ENCODE data around the gene THSD4. TPM values are rescaled to one million over a fixed set of nuclear protein-coding genes. Genes with fewer than 3 reads are reported as not detected.

THSD4 gene
- total RNA-seq, 6 donors from 2014 or later = 16.8 to 39.7 (median 21.7) TPM

DNA sequence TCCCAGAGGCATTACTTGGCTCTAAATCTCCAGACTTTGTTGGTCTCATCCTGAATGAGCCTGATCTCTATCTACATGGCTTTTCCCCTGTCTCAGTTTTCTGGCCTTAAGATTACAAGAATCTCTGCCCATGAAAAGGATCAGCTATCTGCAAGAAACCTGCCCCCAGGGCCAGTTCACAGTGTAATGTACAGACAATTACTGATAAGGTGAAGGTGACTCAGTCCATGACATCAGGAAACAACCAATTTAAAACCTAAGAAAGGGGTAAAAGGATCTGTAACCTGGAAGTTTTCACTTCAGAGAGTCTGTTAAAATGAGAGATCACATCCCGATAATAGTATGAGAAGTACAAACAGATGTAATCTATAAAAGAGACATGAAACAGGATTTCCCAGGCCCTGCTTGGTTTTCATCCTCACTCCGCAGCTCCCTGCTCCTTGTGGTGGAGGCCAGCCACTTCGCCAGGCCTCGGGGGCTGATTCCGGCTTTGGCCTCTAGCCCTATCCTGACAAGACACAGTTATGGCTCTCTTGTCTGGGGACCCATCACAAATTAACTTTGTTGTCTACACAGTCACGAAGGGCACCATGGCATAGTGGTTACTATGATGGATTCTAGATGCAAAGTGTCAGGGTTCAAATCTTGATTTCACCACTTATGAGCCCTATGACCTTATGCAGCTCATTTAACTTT, 136.9 kb downstream of the THSD4 start:
- Histone ChIP-seq H3K4me1 (no peaks in the 10 kb centered on the region), H3K36me3 (peaks cover 0 to 5% (median 0%) of the 10 kb centered on the region in 4 donors), H3K27ac (no peak overlapping the region), H3K27me3 (no peaks in the 10 kb centered on the region), H3K4me3 (no peak overlapping the region), H3K9me3 (no peaks in the 10 kb centered on the region)
- no peak for TF ChIP-seq EP300 (IDR thresholded peaks at IDR 0.05)
- TF ChIP-seq POLR2A (IDR thresholded peaks at IDR 0.05) = no peak
- no peak for TF ChIP-seq POLR2AphosphoS5 (IDR thresholded peaks at IDR 0.05)
- TF ChIP-seq, protein P1, sequence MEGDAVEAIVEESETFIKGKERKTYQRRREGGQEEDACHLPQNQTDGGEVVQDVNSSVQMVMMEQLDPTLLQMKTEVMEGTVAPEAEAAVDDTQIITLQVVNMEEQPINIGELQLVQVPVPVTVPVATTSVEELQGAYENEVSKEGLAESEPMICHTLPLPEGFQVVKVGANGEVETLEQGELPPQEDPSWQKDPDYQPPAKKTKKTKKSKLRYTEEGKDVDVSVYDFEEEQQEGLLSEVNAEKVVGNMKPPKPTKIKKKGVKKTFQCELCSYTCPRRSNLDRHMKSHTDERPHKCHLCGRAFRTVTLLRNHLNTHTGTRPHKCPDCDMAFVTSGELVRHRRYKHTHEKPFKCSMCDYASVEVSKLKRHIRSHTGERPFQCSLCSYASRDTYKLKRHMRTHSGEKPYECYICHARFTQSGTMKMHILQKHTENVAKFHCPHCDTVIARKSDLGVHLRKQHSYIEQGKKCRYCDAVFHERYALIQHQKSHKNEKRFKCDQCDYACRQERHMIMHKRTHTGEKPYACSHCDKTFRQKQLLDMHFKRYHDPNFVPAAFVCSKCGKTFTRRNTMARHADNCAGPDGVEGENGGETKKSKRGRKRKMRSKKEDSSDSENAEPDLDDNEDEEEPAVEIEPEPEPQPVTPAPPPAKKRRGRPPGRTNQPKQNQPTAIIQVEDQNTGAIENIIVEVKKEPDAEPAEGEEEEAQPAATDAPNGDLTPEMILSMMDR (IDR thresholded peaks at IDR 0.05) = no peak
- 89 to 94% methylated on average over 6 of the region's 6 CpGs for WGBS, 2 donors
- ATAC-seq (ENCODE audit: low FRiP score in 2 of 2) (peak in 1 of 2 donors; percentile 76), DNase-seq (no peak)

- no peak for ATAC-seq (ENCODE audit: low FRiP score in 2 of 2)
- Histone ChIP-seq H3K36me3 (peaks cover 0 to 5% (median 0%) of the 10 kb centered on the region in 4 donors), H3K4me3 (no peak overlapping the region), H3K9me3 (no peaks in the 10 kb centered on the region), H3K4me1 (no peaks in the 10 kb centered on the region), H3K27me3 (no peaks in the 10 kb centered on the region), H3K27ac (no peak overlapping the region)
- WGBS, 2 donors = 93 to 100% methylated on average over 2 to 3 of the region's 3 CpGs
- TF ChIP-seq EP300 (IDR thresholded peaks at IDR 0.05) (no peak), POLR2AphosphoS5 (IDR thresholded peaks at IDR 0.05) (no peak), POLR2A (IDR thresholded peaks at IDR 0.05) (no peak)
- TF ChIP-seq, protein P1 (IDR thresholded peaks at IDR 0.05) = no peak
- DNase-seq = no peak
These were observed 137.4 kb downstream of the THSD4 start for GRCh38 chr15:71252740-71253047.

DNA sequence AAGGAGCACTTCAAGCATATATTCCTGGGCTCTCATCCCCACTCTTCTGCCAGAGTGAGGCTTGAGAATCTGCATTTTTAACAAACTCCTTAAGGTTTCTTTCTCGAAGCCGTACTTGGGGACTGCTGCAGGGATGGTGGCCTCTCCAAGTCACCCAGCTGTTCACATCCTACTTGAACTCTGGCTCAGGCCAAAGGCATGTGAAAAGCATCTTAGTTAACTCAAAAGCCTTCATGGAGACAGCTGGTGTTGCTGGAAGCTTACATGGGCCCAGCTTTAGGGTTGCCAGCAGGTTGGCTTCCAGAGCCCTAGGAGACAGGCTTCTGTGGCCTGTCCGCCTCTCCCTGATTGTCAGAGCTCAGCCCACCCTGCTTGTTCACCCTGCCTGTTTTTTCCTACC, 139.2 kb downstream of the THSD4 start:
- no peak for DNase-seq
- no peak for ATAC-seq (ENCODE audit: low FRiP score in 2 of 2)
- Histone ChIP-seq H3K36me3 (peaks cover 0 to 5% (median 2%) of the 10 kb centered on the region in 4 donors), H3K27ac (no peak overlapping the region), H3K9me3 (no peaks in the 10 kb centered on the region), H3K27me3 (no peaks in the 10 kb centered on the region), H3K4me3 (no peak overlapping the region), H3K4me1 (no peaks in the 10 kb centered on the region)
- WGBS, 2 donors = 77 to 89% methylated on average over 2 to 3 of the region's 3 CpGs
- no peak for TF ChIP-seq POLR2A (IDR thresholded peaks at IDR 0.05)
- no peak for TF ChIP-seq EP300 (IDR thresholded peaks at IDR 0.05)
- TF ChIP-seq POLR2AphosphoS5 (IDR thresholded peaks at IDR 0.05) = no peak
- TF ChIP-seq, protein P1 (IDR thresholded peaks at IDR 0.05) = no peak

GRCh38 chr15:71256934-71257664, 141.8 kb downstream of the THSD4 start:
- Histone ChIP-seq H3K4me1 (no peaks in the 10 kb centered on the region), H3K27me3 (no peaks in the 10 kb centered on the region), H3K9me3 (no peaks in the 10 kb centered on the region), H3K4me3 (no peak overlapping the region), H3K27ac (no peak overlapping the region), H3K36me3 (peaks cover 0 to 5% (median 2%) of the 10 kb centered on the region in 4 donors)
- DNase-seq (no peak), ATAC-seq (ENCODE audit: low FRiP score in 2 of 2) (no peak)
- 82 to 87% methylated on average over 5 of the region's 5 CpGs for WGBS, 2 donors
- TF ChIP-seq POLR2A (IDR thresholded peaks at IDR 0.05) (no peak), EP300 (IDR thresholded peaks at IDR 0.05) (no peak), POLR2AphosphoS5 (IDR thresholded peaks at IDR 0.05) (no peak)
- TF ChIP-seq, protein P1 (IDR thresholded peaks at IDR 0.05) = no peak

Data from upper lobe of left lung (tissue), 6 donors.